ENCODE measurements around the gene IQCK. TPM values are rescaled to one million over a fixed set of nuclear protein-coding genes. Genes with fewer than 3 reads are reported as not detected.

The IQCK gene
- total RNA-seq, 4 donors from 2014 or later = 9.0 to 16.3 (median 14.5) TPM

- H3K36me3 ChIP-seq = no peaks in the 10 kb centered on the region
- H3K27ac ChIP-seq = no peak overlapping the region
- H3K27me3 ChIP-seq = peaks cover 21% of the 10 kb centered on the region
- H3K4me3 ChIP-seq = no peak overlapping the region
- WGBS, 2 donors (ENCODE audit: low coverage in 1 of 2) = 0 to 60% methylated on average over 1 to 5 of the region's 5 CpGs
- H3K9me3 ChIP-seq = no peaks in the 10 kb centered on the region
- H3K4me1 ChIP-seq = no peaks in the 10 kb centered on the region
- ATAC-seq = no peak
- TF ChIP-seq POLR2AphosphoS5 (IDR thresholded peaks at IDR 0.05) (no peak), CTCF (IDR thresholded peaks at IDR 0.05) (no peak), EP300 (IDR thresholded peaks at IDR 0.05) (no peak)
Observed at GRCh38 chr16:19899605-19899955, 181.5 kb downstream of the IQCK start.

- peaks cover 18% of the 10 kb centered on the region for H3K27me3 ChIP-seq
- H3K9me3 ChIP-seq = no peaks in the 10 kb centered on the region
- no peaks in the 10 kb centered on the region for H3K36me3 ChIP-seq
- TF ChIP-seq CTCF (IDR thresholded peaks at IDR 0.05) (no peak), POLR2AphosphoS5 (IDR thresholded peaks at IDR 0.05) (no peak), POLR2A (IDR thresholded peaks at IDR 0.05) (no peak), EP300 (IDR thresholded peaks at IDR 0.05) (no peak)
- H3K27ac ChIP-seq = no peak overlapping the region
- WGBS, 2 donors (ENCODE audit: low coverage in 1 of 2) = 67 to 69% methylated on average over 6 to 7 of the region's 7 CpGs
- no peaks in the 10 kb centered on the region for H3K4me1 ChIP-seq
- no peak overlapping the region for H3K4me3 ChIP-seq
- no peak for ATAC-seq
Observed at GRCh38 chr16:19901164-19901563, 183.1 kb downstream of the IQCK start.

- no peak for TF ChIP-seq EP300 (IDR thresholded peaks at IDR 0.05)
- no peak for TF ChIP-seq POLR2A (IDR thresholded peaks at IDR 0.05)
- TF ChIP-seq CTCF (IDR thresholded peaks at IDR 0.05) = peak; percentile 69 to 93 (median 76)
- Histone ChIP-seq H3K36me3 (no peaks in the 10 kb centered on the region), H3K27me3 (peaks cover 33% of the 10 kb centered on the region), H3K9me3 (peaks cover 0 to 9% (median 0%) of the 10 kb centered on the region in 3 donors), H3K4me3 (no peak overlapping the region), H3K4me1 (peaks cover 0 to 6% (median 0%) of the 10 kb centered on the region in 3 donors), H3K27ac (no peak overlapping the region)
- 21 to 54% methylated on average over 5 to 19 of the region's 24 CpGs for WGBS, 2 donors (ENCODE audit: low coverage in 1 of 2)
- peak; percentile 84 for ATAC-seq
Observed at GRCh38 chr16:19907161-19907992, 189.3 kb downstream of the IQCK start.

Small RNA genes within 50 kb of the gene (small RNA-seq; reads per million reads assigned to genes)
- gene LARP7P2 = 0 reads per million in 4 donors

Other genes with a start within 250 kb of the IQCK start
- gene GDE1, start 196.2 kb upstream of the IQCK start, total RNA-seq = 100 to 1,000 TPM in 2 of 4 donors, 10 to 100 TPM in 2; 80.9 to 143 (median 108) TPM
- gene CCP110, start 194.3 kb upstream of the IQCK start, total RNA-seq = 10 to 100 TPM; 15.9 to 19.1 (median 17.5) TPM
- 10 to 100 TPM; 39.0 to 59.6 (median 46.9) TPM for gene VPS35L, start 162.6 kb upstream of the IQCK start, total RNA-seq
- 10 to 100 TPM in 3 of 4 donors, 1 to 10 TPM in 1; 6.9 to 14.5 (median 11.9) TPM for gene KNOP1, start within 50 bp of the IQCK start, total RNA-seq
- 10 to 100 TPM; 11.5 to 29.2 (median 20.5) TPM for gene GPRC5B, start 166.6 kb downstream of the IQCK start, total RNA-seq